Myocyte (in vitro differentiated cells): ENCODE data around the gene RNF187. TPM values are rescaled to one million over a fixed set of nuclear protein-coding genes. Genes with fewer than 3 reads are reported as not detected.

Experiments used
- DNase-seq: peaks from one replicate; pipeline ENCODE4 v3.0.0-alpha.2; 2012; ENCODE audit warnings: low read depth
- microRNA-seq: library from miRNA; unstranded; fragments of <30 nt; microRNA quantifications from one replicate; pipeline ENCODE4, GENCODE V29; 2016
- total RNA-seq: library from RNA; depleted of rRNA; stranded (reverse); fragments of >200 nt; gene quantifications from 2 replicates; pipeline ENCODE4 v1.2.3, GENCODE V29; 2014

Gene RNF187
- total RNA-seq, 1 donor from 2014 or later: 99.2 TPM

DNA sequence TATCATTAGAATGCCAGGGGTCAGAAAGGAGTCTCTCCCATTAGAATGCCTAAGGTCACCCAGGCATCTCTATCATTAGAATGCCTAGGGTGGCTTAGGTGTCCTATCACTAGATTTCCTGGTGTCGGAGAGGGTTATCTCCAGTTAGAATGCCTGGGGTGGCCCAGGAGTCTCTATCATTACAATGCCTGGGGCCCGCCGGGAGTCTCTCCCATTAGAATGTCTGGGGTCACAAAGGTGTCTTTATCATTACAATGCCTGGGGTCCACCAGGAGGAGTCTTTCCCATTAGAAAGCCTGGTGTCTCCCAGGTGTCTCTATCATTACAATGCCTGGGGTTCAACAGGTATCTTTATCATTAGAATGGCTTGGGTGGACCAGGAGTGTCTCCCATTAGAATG, 56.2 kb downstream of the RNF187 start:
- DNase-seq: no peak

- peak; percentile 76 for DNase-seq
These were observed 57.1 kb downstream of the RNF187 start for GRCh38 chr1:228544021-228544850.

- no peak for DNase-seq
These were observed 57.9 kb downstream of the RNF187 start for GRCh38 chr1:228544921-228545591.

Small RNA genes within 50 kb of the gene (microRNA-seq; reads per million reads assigned to microRNA genes)
- not detected for gene MIR4666A

Other genes starting within 250 kb of the RNF187 start
- 11.3 and 12.7 TPM in 2 replicates for gene TRIM11, start 80.5 kb upstream of the RNF187 start, total RNA-seq
- gene TRIM17, start 70.5 kb upstream of the RNF187 start, total RNA-seq: not detected in 2 replicates
- gene RHOU, start 248.1 kb downstream of the RNF187 start, total RNA-seq: 0.10 and 0.43 TPM in 2 replicates